HepG2 (cell line): ENCODE data around the gene SYNE1.

ENCODE experiments used
- PHB2 ChIP-seq: fragments of 450-650 bp; IDR thresholded peaks from 2 replicates; pipeline ENCODE4 v1.6.1; 2018; ENCODE audit not compliant: partially characterized antibody
- POLR2AphosphoS2 ChIP-seq: IDR thresholded peaks from 2 replicates; pipeline ENCODE4 v1.6.1; 2011; ENCODE audit warnings: low read depth, low read length, improper control_type of control experiment
- TBP ChIP-seq: sonication (generic); formaldehyde crosslinking; IDR thresholded peaks from 2 replicates; pipeline ENCODE4 v1.5.0; 2020; ENCODE audit warnings: missing genetic modification reagents
- ZNF44 ChIP-seq: sonication (generic); formaldehyde crosslinking; IDR thresholded peaks from 2 replicates; pipeline ENCODE4 v1.5.1; 2020; ENCODE audit warnings: mild to moderate bottlenecking, missing genetic modification reagents
- TF ChIP-seq, protein P1 (sequence below): sonication (generic); formaldehyde crosslinking; IDR thresholded peaks from 2 replicates; pipeline ENCODE4 v1.5.0; 2020; ENCODE audit warnings: mild to moderate bottlenecking, missing genetic modification reagents, moderate library complexity
- TF ChIP-seq, protein P2 (sequence below): sonication (generic); formaldehyde crosslinking; IDR thresholded peaks from 2 replicates; pipeline ENCODE4 v1.4.0; 2020; ENCODE audit warnings: missing genetic modification reagents, borderline replicate concordance
- TF ChIP-seq, protein P3 (sequence below): sonication (generic); formaldehyde crosslinking; IDR thresholded peaks from 2 replicates; pipeline ENCODE4 v1.8.0; 2022; ENCODE audit warnings: mild to moderate bottlenecking, missing genetic modification reagents, borderline replicate concordance

GRCh38 chr6:152087096-152087495, 550.1 kb downstream of the SYNE1 start:
- TF ChIP-seq, protein P1, sequence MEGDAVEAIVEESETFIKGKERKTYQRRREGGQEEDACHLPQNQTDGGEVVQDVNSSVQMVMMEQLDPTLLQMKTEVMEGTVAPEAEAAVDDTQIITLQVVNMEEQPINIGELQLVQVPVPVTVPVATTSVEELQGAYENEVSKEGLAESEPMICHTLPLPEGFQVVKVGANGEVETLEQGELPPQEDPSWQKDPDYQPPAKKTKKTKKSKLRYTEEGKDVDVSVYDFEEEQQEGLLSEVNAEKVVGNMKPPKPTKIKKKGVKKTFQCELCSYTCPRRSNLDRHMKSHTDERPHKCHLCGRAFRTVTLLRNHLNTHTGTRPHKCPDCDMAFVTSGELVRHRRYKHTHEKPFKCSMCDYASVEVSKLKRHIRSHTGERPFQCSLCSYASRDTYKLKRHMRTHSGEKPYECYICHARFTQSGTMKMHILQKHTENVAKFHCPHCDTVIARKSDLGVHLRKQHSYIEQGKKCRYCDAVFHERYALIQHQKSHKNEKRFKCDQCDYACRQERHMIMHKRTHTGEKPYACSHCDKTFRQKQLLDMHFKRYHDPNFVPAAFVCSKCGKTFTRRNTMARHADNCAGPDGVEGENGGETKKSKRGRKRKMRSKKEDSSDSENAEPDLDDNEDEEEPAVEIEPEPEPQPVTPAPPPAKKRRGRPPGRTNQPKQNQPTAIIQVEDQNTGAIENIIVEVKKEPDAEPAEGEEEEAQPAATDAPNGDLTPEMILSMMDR (CRISPR knock-in tag): no peak
- TF ChIP-seq, protein P2, sequence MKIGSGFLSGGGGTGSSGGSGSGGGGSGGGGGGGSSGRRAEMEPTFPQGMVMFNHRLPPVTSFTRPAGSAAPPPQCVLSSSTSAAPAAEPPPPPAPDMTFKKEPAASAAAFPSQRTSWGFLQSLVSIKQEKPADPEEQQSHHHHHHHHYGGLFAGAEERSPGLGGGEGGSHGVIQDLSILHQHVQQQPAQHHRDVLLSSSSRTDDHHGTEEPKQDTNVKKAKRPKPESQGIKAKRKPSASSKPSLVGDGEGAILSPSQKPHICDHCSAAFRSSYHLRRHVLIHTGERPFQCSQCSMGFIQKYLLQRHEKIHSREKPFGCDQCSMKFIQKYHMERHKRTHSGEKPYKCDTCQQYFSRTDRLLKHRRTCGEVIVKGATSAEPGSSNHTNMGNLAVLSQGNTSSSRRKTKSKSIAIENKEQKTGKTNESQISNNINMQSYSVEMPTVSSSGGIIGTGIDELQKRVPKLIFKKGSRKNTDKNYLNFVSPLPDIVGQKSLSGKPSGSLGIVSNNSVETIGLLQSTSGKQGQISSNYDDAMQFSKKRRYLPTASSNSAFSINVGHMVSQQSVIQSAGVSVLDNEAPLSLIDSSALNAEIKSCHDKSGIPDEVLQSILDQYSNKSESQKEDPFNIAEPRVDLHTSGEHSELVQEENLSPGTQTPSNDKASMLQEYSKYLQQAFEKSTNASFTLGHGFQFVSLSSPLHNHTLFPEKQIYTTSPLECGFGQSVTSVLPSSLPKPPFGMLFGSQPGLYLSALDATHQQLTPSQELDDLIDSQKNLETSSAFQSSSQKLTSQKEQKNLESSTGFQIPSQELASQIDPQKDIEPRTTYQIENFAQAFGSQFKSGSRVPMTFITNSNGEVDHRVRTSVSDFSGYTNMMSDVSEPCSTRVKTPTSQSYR: no peak
- TF ChIP-seq, protein P3, sequence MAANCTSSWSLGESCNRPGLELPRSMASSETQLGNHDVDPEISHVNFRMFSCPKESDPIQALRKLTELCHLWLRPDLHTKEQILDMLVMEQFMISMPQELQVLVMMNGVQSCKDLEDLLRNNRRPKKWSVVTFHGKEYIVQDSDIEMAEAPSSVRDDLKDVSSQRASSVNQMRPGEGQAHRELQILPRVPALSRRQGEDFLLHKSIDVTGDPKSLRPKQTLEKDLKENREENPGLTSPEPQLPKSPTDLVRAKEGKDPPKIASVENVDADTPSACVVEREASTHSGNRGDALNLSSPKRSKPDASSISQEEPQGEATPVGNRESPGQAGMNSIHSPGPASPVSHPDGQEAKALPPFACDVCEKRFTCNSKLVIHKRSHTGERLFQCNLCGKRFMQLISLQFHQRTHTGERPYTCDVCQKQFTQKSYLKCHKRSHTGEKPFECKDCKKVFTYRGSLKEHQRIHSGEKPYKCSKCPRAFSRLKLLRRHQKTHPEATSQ (CRISPR knock-in tag): no peak
- no peak for TF ChIP-seq TBP (CRISPR knock-in tag)
- no peak for TF ChIP-seq PHB2
- no peak for TF ChIP-seq POLR2AphosphoS2
- no peak for TF ChIP-seq ZNF44 (CRISPR knock-in tag)
